K562 (cell line): Measurements from ENCODE around the gene CYP51A1. TPM values are rescaled to one million over a fixed set of nuclear protein-coding genes. Genes with fewer than 3 reads are reported as not detected.

ENCODE experiments used
- BDP1 ChIP-seq: IDR thresholded peaks from 3 replicates; pipeline ENCODE4 v1.6.1; 2011; ENCODE audit not compliant: insufficient read length, insufficient read depth
- CBFA2T2 ChIP-seq: fragments of 450-650 bp; conservative IDR thresholded peaks from 2 replicates; pipeline ENCODE4 v1.6.1; 2017; ENCODE audit warnings: mild to moderate bottlenecking
- ETS2 ChIP-seq: IDR thresholded peaks from 2 replicates; pipeline ENCODE4 v1.6.1; 2016; ENCODE audit warnings: borderline replicate concordance, missing genetic modification characterization, mild to moderate bottlenecking, moderate library complexity, missing compliant biosample characterization; ENCODE audit not compliant: poor library complexity, severe bottlenecking
- EWSR1 ChIP-seq: fragments of 450-650 bp; IDR thresholded peaks from 2 replicates; pipeline ENCODE4 v1.6.1; 2018; ENCODE audit warnings: borderline replicate concordance, mild to moderate bottlenecking, low read depth, moderate library complexity; ENCODE audit not compliant: partially characterized antibody
- GABPA ChIP-seq: fragments of 200-800 bp; sonication (Bioruptor generic); conservative IDR thresholded peaks from 2 replicates; pipeline ENCODE4 v1.6.1; 2016; ENCODE audit warnings: low read depth, missing genetic modification characterization, missing compliant biosample characterization
- KDM5B ChIP-seq: fragments of 200-600 bp; sonication (generic); IDR thresholded peaks from 2 replicates; pipeline ENCODE4 v1.6.1; 2012; ENCODE audit warnings: low read depth, mild to moderate bottlenecking, moderate library complexity, low read length, control low read depth, inconsistent platforms; ENCODE audit not compliant: insufficient replicate concordance
- MCM5 ChIP-seq: fragments of 450-650 bp; IDR thresholded peaks from 2 replicates; pipeline ENCODE4 v1.6.1; 2016; ENCODE audit warnings: low read depth
- MLX ChIP-seq, 2 experiments: fragments of 450-650 bp in 1 of 2; sonication (generic) in 1 of 2; formaldehyde crosslinking; conservative IDR thresholded peaks; 2 replicates each; pipeline versions ENCODE4 v1.4.0 to v1.8.1; 2020 to 2022; ENCODE audit warnings: mild to moderate bottlenecking in 1 of 2, missing genetic modification reagents in 1 of 2
- PHB2 ChIP-seq: fragments of 450-650 bp; IDR thresholded peaks from 2 replicates; pipeline ENCODE4 v1.6.1; 2017; ENCODE audit warnings: low read depth
- PPARD ChIP-seq: fragments of 250-450 bp; sonication (Bioruptor Pico); IDR thresholded peaks from 2 replicates; pipeline ENCODE4 v1.8.0; 2022; ENCODE audit warnings: inconsistent platforms, mild to moderate bottlenecking, moderate library complexity
- PRPF4 ChIP-seq: fragments of 200-400 bp; formaldehyde crosslinking; IDR thresholded peaks from one replicate; pipeline ENCODE4 v1.6.1; 2017; ENCODE audit warnings: low read length, low read depth, mild to moderate bottlenecking; ENCODE audit not compliant: insufficient read depth, poor library complexity, severe bottlenecking
- PURB ChIP-seq: sonication (generic); formaldehyde crosslinking; IDR thresholded peaks from 2 replicates; pipeline ENCODE4 v1.9.0; 2021; ENCODE audit warnings: low read depth, mild to moderate bottlenecking, missing genetic modification reagents
- ZBTB49 ChIP-seq: sonication (generic); formaldehyde crosslinking; IDR thresholded peaks from 2 replicates; pipeline ENCODE4 v1.8.0; 2022; ENCODE audit warnings: missing genetic modification reagents, mild to moderate bottlenecking, borderline replicate concordance
- ZFP30 ChIP-seq: fragments of 250-450 bp; sonication (Bioruptor Pico); IDR thresholded peaks from 2 replicates; pipeline ENCODE4 v1.8.0; 2022; ENCODE audit warnings: moderate library complexity, mild to moderate bottlenecking, inconsistent platforms, borderline replicate concordance
- ZNF121 ChIP-seq: sonication (generic); formaldehyde crosslinking; conservative IDR thresholded peaks from 2 replicates; pipeline ENCODE4 v1.8.0; 2022; ENCODE audit warnings: missing genetic modification reagents
- ZNF445 ChIP-seq: fragments of 250-450 bp; sonication (Bioruptor Pico); IDR thresholded peaks from 2 replicates; pipeline ENCODE4 v1.4.0; 2020; ENCODE audit warnings: low read depth, mild to moderate bottlenecking, moderate library complexity
- ZNF609 ChIP-seq: sonication (generic); formaldehyde crosslinking; IDR thresholded peaks from 2 replicates; pipeline ENCODE4 v1.8.1; 2023; ENCODE audit warnings: missing genetic modification reagents, mild to moderate bottlenecking, borderline replicate concordance
- ZNF740 ChIP-seq, 3 experiments: fragments of 200-800 bp in 1 of 3; sonication (Bioruptor generic) in 1 of 3; sonication (generic) in 1 of 3; formaldehyde crosslinking in 1 of 3; IDR thresholded peaks; 2 replicates each; pipeline versions ENCODE4 v1.6.1 to v1.8.0; 2016 to 2022; ENCODE audit warnings: mild to moderate bottlenecking in 2 of 3, missing compliant biosample characterization in 2 of 3, missing genetic modification characterization in 2 of 3, missing genetic modification reagents in 1 of 3
- polyA plus RNA-seq, 8 experiments: library from polyadenylated mRNA; depleted of rRNA in 4 of 8; stranded (reverse) in 5 of 8; unstranded in 3 of 8; fragments of >200 nt; fragmentation: Nextera tagmentation in 2 of 8; fragmentation: Illumina TruSeq in 1 of 8; extraction: Ambion mirVana in 2 of 8; extraction: Trizol in 1 of 8; gene quantifications; 2 replicates each; pipeline versions ENCODE4 v1.2.1 to v1.2.3, GENCODE V29; 2011 to 2014; ENCODE audit warnings: inconsistent platforms in 1 of 8, missing spikeins in 1 of 8
- total RNA-seq, 7 experiments: library from RNA; depleted of rRNA in 6 of 7; stranded (reverse); fragments of >200 nt in 6 of 7; fragmentation: Illumina TruSeq in 2 of 7; extraction: Trizol in 2 of 7; gene quantifications; 2 replicates each; pipeline versions ENCODE4 v1.2.1 to v1.2.3, GENCODE V29; 2011 to 2021; ENCODE audit warnings: low replicate concordance in 1 of 7

CYP51A1 gene
- total and polyA plus RNA-seq, 9 of the 15 experiments (the other 6 are each of a cell fraction or from before 2014, with no cell fraction given), result 35.4 to 151 (median 80.3) TPM

- TF ChIP-seq CBFA2T2, result no peak
- TF ChIP-seq ZNF609, result no peak
- TF ChIP-seq ZNF121, result no peak
- peak; percentile 63 for TF ChIP-seq ZNF740 (CRISPR knock-in tag; IDR thresholded peaks at IDR 0.05)
- no peak for TF ChIP-seq ZNF740 (tag; IDR thresholded peaks at IDR 0.05)
- TF ChIP-seq ZBTB49 (CRISPR knock-in tag), result no peak
- TF ChIP-seq EWSR1, result no peak
- no peak for TF ChIP-seq PHB2
- no peak for TF ChIP-seq BDP1
- no peak for TF ChIP-seq PURB (CRISPR knock-in tag)
- TF ChIP-seq MCM5, result no peak
- no peak for TF ChIP-seq KDM5B
- TF ChIP-seq ETS2 (tag), result no peak
- no peak for TF ChIP-seq ZFP30 (CRISPR knock-in tag)
- TF ChIP-seq GABPA (tag), result no peak
- no peak for TF ChIP-seq PPARD (CRISPR knock-in tag)
- TF ChIP-seq ZNF445 (CRISPR knock-in tag), result no peak
- peak; percentile 87 for TF ChIP-seq PRPF4
- 0 out of 4 replicates have a peak, but pooled peaks of 1 of the 2 experiments have one; percentile 75 for TF ChIP-seq MLX (CRISPR knock-in tag; conservative IDR thresholded peaks at IDR 0.05)
Measured at GRCh38 chr7:92133737-92134270, 473 bp downstream of the CYP51A1 start (continued).
